Measurements from ENCODE around the gene IMPG2.

DNA sequence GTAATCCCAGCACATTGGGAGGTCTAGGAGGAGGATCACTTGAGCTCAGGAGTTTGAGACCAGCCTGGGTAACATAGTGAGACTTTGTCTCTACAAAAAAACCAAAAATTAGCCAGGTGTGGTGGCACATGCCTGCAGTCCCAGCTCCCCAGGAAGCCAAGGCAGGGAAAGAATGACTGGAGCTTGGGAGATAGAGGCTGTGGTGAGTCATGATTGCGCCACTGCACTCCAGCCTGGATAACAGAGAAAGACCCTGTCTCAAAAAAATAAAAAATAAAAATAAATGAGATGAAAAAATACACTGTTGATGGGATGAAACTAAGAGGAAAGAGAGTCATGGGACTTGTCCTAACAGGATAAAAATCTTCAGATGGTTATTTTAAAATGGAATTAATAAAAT lies 137.6 kb downstream of the IMPG2 start:
- no peak for TF ChIP-seq POLR2AphosphoS5 (IDR thresholded peaks at IDR 0.05)
- TF ChIP-seq CTCF (IDR thresholded peaks at IDR 0.05): no peak
- TF ChIP-seq POLR2A (IDR thresholded peaks at IDR 0.05): no peak
- no peak for TF ChIP-seq EP300 (IDR thresholded peaks at IDR 0.05)
